Loucy (cell line): Measurements from ENCODE around the gene CDC42EP3.

Experiments
- H2AFZ ChIP-seq: fragments of 200-600 bp; sonication (generic); 2 replicates; pipeline ENCODE4 v1.6.0; 2016; ENCODE audit warnings: antibody characterized with exemption, mild to moderate bottlenecking, low read length, moderate library complexity
- H3F3A ChIP-seq: fragments of 200-600 bp; 2 replicates; pipeline ENCODE4 v1.6.0; 2016; ENCODE audit warnings: antibody characterized with exemption, low read depth, mild to moderate bottlenecking
- H3K27me3 ChIP-seq: fragments of 200-600 bp; sonication (generic); 2 replicates; pipeline ENCODE4 v1.6.1; 2014; ENCODE audit warnings: low read length, mild to moderate bottlenecking; ENCODE audit not compliant: insufficient read depth, poor library complexity, severe bottlenecking
- H3K36me3 ChIP-seq: fragments of 200-600 bp; sonication (generic); 2 replicates; pipeline ENCODE4 v1.6.1; 2016; ENCODE audit warnings: low read length; ENCODE audit not compliant: insufficient read depth
- H3K4me1 ChIP-seq: fragments of 200-600 bp; sonication (generic); 2 replicates; pipeline ENCODE4 v1.5.1; 2014; ENCODE audit warnings: low read length, mild to moderate bottlenecking; ENCODE audit not compliant: insufficient read depth, poor library complexity, severe bottlenecking
- H3K4me2 ChIP-seq: fragments of 200-600 bp; sonication (generic); 2 replicates; pipeline ENCODE4 v1.6.0; 2014; ENCODE audit warnings: antibody characterized with exemption, low read length, low read depth, mild to moderate bottlenecking; ENCODE audit not compliant: poor library complexity, severe bottlenecking
- H3K4me3 ChIP-seq: fragments of 200-600 bp; sonication (generic); 2 replicates; pipeline ENCODE4 v1.5.1; 2014; ENCODE audit warnings: low read length, mild to moderate bottlenecking, mixed read lengths; ENCODE audit not compliant: poor library complexity, severe bottlenecking
- H3K79me2 ChIP-seq: fragments of 200-600 bp; sonication (generic); 2 replicates; pipeline ENCODE4 v1.6.1; 2014; ENCODE audit warnings: low read length; ENCODE audit not compliant: insufficient read depth
- H3K9ac ChIP-seq: fragments of 200-600 bp; sonication (generic); 2 replicates; pipeline ENCODE4 v1.6.0; 2014; ENCODE audit warnings: mild to moderate bottlenecking, low read depth, low read length, moderate library complexity; ENCODE audit not compliant: poor library complexity, severe bottlenecking
- H3K9me2 ChIP-seq: fragments of 200-600 bp; sonication (generic); replicated peaks from 2 replicates; pipeline ENCODE4 v1.6.1; 2016; ENCODE audit warnings: low read depth, low read length, mixed read lengths
- H3K9me3 ChIP-seq: fragments of 200-600 bp; sonication (generic); 2 replicates; pipeline ENCODE4 v1.6.1; 2014; ENCODE audit warnings: mild to moderate bottlenecking, antibody characterized with exemption, low read length, low read depth; ENCODE audit not compliant: insufficient read depth
- H4K20me1 ChIP-seq: fragments of 200-600 bp; sonication (generic); 2 replicates; pipeline ENCODE4 v1.6.0; 2014; ENCODE audit warnings: antibody characterized with exemption, low read length, mild to moderate bottlenecking; ENCODE audit not compliant: insufficient read depth, poor library complexity, severe bottlenecking
- CTCF ChIP-seq: fragments of 200-600 bp; sonication (generic); conservative IDR thresholded peaks from 2 replicates; pipeline ENCODE4 v1.5.1; 2014; ENCODE audit warnings: mild to moderate bottlenecking, antibody characterized with exemption, low read length
- EZH2phosphoT487 ChIP-seq: fragments of 200-600 bp; IDR thresholded peaks from 2 replicates; pipeline ENCODE4 v1.6.1; 2018; ENCODE audit warnings: antibody characterized with exemption, mild to moderate bottlenecking, moderate library complexity, borderline replicate concordance

CDC42EP3 gene

GRCh38 chr2:37665043-37665442, 6.4 kb downstream of the CDC42EP3 start:
- peak overlapping the region; percentile 95 for H3K4me2 ChIP-seq
- no peaks in the 10 kb centered on the region for H3K36me3 ChIP-seq
- H3F3A ChIP-seq: no peaks in the 10 kb centered on the region
- no peak overlapping the region for H3K9ac ChIP-seq
- peaks cover 97% of the 10 kb centered on the region for H3K79me2 ChIP-seq
- TF ChIP-seq EZH2phosphoT487 (no peak), CTCF (no peak)
- H3K27me3 ChIP-seq: no peaks in the 10 kb centered on the region
- peaks cover 51% of the 10 kb centered on the region for H3K4me1 ChIP-seq
- H3K4me3 ChIP-seq: no peak overlapping the region
- H2AFZ ChIP-seq: no peak overlapping the region
- H3K9me2 ChIP-seq: no peaks in the 10 kb centered on the region
- H4K20me1 ChIP-seq: peaks cover 65% of the 10 kb centered on the region
- H3K9me3 ChIP-seq: no peaks in the 10 kb centered on the region

- Histone ChIP-seq H3K27me3 (no peaks in the 10 kb centered on the region), H3F3A (no peaks in the 10 kb centered on the region), H3K9me3 (no peaks in the 10 kb centered on the region), H3K9me2 (no peaks in the 10 kb centered on the region), H3K4me1 (peaks cover 50% of the 10 kb centered on the region), H3K9ac (no peak overlapping the region), H4K20me1 (peaks cover 61% of the 10 kb centered on the region), H3K36me3 (no peaks in the 10 kb centered on the region), H3K79me2 (peaks cover 97% of the 10 kb centered on the region), H3K4me2 (peak overlapping the region; percentile 33), H2AFZ (no peak overlapping the region), H3K4me3 (no peak overlapping the region)
- TF ChIP-seq EZH2phosphoT487 (no peak), CTCF (no peak)
Observed at GRCh38 chr2:37664231-37664643, 7.2 kb downstream of the CDC42EP3 start.

GRCh38 chr2:37663390-37663789, 8.1 kb downstream of the CDC42EP3 start:
- peaks cover 97% of the 10 kb centered on the region for H3K79me2 ChIP-seq

More at GRCh38 chr2:37663390-37663789, 8.1 kb downstream of the CDC42EP3 start:
- no peaks in the 10 kb centered on the region for H3K27me3 ChIP-seq
- H4K20me1 ChIP-seq: peaks cover 60% of the 10 kb centered on the region
- no peak overlapping the region for H3K4me3 ChIP-seq
- no peak overlapping the region for H3K4me2 ChIP-seq
- no peaks in the 10 kb centered on the region for H3K36me3 ChIP-seq
- H3K9ac ChIP-seq: no peak overlapping the region
- no peak for TF ChIP-seq EZH2phosphoT487
- TF ChIP-seq CTCF: no peak
- no peaks in the 10 kb centered on the region for H3K9me3 ChIP-seq
- no peak overlapping the region for H2AFZ ChIP-seq
- peaks cover 49% of the 10 kb centered on the region for H3K4me1 ChIP-seq
- no peaks in the 10 kb centered on the region for H3F3A ChIP-seq
- H3K9me2 ChIP-seq: no peaks in the 10 kb centered on the region
